HL-60 (cell line): Measurements from ENCODE around the gene ZNF512B.

ENCODE experiments used
- CTCF ChIP-seq: IDR thresholded peaks from one replicate; pipeline ENCODE4 v1.5.1; 2011; ENCODE audit warnings: low read length, control low read depth, inconsistent platforms; ENCODE audit not compliant: insufficient read depth
- GABPA ChIP-seq: IDR thresholded peaks from 2 replicates; pipeline ENCODE4 v1.6.1; 2012; ENCODE audit warnings: low read depth
- POLR2AphosphoS5 ChIP-seq: IDR thresholded peaks from 2 replicates; pipeline ENCODE4 v1.6.1; 2012; ENCODE audit warnings: low read depth
- SPI1 ChIP-seq: IDR thresholded peaks from 2 replicates; pipeline ENCODE4 v1.6.1; 2012; ENCODE audit warnings: low read depth, mild to moderate bottlenecking, borderline replicate concordance
- TF ChIP-seq, protein P1 (sequence below): IDR thresholded peaks from 2 replicates; pipeline ENCODE4 v1.6.1; 2012; ENCODE audit warnings: low read depth; ENCODE audit not compliant: insufficient replicate concordance

DNA sequence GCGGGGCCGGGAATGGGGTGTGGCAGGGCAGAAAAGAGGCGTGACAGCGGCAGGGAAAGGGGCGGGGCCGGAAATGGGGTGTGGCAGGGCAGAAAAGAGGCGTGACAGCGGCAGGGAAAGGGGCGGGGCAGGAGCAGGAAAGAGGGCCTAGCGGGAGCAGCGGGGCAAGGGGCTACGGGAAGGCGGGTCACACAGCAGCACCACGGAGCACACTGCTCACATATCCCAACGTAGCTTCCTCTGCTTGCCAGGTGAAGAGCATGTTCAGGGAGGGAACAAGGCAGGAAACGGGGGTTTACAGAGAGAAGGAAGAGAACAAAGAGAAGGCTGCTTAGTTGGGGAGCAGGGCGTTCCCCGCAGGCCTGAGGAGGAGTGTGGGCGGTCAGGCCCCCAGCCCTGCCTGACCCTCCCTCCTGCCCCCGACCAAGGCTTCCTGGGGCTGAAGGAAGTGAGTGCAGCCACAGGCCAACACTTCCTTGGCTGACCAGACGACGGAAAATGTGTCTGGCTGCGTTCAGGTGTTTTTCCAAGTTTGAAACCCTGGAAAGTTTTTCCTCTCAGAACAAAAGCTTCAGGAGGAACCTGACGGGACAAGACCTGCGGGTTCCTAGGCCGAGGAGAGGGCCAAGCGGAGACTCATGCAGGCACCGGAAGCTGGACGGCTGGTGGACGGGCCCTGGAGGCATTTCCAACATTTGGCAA is 27.3 kb downstream of the ZNF512B start:
- TF ChIP-seq CTCF: no peak
- TF ChIP-seq POLR2AphosphoS5: peak; percentile 3; the same call in 1 of the 2 replicates
- no peak for TF ChIP-seq GABPA
- TF ChIP-seq, protein P1, sequence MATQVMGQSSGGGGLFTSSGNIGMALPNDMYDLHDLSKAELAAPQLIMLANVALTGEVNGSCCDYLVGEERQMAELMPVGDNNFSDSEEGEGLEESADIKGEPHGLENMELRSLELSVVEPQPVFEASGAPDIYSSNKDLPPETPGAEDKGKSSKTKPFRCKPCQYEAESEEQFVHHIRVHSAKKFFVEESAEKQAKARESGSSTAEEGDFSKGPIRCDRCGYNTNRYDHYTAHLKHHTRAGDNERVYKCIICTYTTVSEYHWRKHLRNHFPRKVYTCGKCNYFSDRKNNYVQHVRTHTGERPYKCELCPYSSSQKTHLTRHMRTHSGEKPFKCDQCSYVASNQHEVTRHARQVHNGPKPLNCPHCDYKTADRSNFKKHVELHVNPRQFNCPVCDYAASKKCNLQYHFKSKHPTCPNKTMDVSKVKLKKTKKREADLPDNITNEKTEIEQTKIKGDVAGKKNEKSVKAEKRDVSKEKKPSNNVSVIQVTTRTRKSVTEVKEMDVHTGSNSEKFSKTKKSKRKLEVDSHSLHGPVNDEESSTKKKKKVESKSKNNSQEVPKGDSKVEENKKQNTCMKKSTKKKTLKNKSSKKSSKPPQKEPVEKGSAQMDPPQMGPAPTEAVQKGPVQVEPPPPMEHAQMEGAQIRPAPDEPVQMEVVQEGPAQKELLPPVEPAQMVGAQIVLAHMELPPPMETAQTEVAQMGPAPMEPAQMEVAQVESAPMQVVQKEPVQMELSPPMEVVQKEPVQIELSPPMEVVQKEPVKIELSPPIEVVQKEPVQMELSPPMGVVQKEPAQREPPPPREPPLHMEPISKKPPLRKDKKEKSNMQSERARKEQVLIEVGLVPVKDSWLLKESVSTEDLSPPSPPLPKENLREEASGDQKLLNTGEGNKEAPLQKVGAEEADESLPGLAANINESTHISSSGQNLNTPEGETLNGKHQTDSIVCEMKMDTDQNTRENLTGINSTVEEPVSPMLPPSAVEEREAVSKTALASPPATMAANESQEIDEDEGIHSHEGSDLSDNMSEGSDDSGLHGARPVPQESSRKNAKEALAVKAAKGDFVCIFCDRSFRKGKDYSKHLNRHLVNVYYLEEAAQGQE: no peak
- TF ChIP-seq SPI1: no peak
